Psoas muscle (tissue), 8 donors: ENCODE measurements around the gene KCNAB2. TPM values are rescaled to one million over a fixed set of nuclear protein-coding genes. Genes with fewer than 3 reads are reported as not detected.

Experiments
- ATAC-seq, 4 donors: fragments of 200-7000 bp; cut with Tn5 transposase; one replicate each; pipeline ENCODE4 v1.9.1; 2020; ENCODE audit warnings: moderate library complexity in 3 of 4, mild to moderate bottlenecking in 2 of 4
- DNase-seq, 2 donors: peaks; one replicate each; pipeline ENCODE4 v3.0.0-alpha.2; 2020
- H3K27ac ChIP-seq: fragments of 200-600 bp; one replicate; pipeline ENCODE4 v1.8.0; 2022
- H3K27me3 ChIP-seq, 3 donors: fragments of 200-600 bp in 1 of 3; one replicate each; pipeline versions ENCODE4 v1.6.1 to v1.8.0; 2013 to 2022; ENCODE audit warnings: low read length in 2 of 3, mild to moderate bottlenecking in 2 of 3, moderate library complexity in 1 of 3; ENCODE audit not compliant: insufficient read depth in 3 of 3
- H3K36me3 ChIP-seq, 2 donors: fragments of 200-600 bp in 1 of 2; one replicate each; pipeline versions ENCODE4 v1.6.1 to v1.8.0; 2013 to 2022; ENCODE audit warnings: low read depth in 1 of 2, mild to moderate bottlenecking in 1 of 2, moderate library complexity in 1 of 2; ENCODE audit not compliant: insufficient read depth in 1 of 2
- H3K4me1 ChIP-seq: fragments of 200-600 bp; one replicate; pipeline ENCODE4 v1.8.0; 2022
- H3K4me3 ChIP-seq: fragments of 200-600 bp; one replicate; pipeline ENCODE4 v1.8.0; 2022; ENCODE audit warnings: mild to moderate bottlenecking
- H3K9me3 ChIP-seq: fragments of 200-600 bp; one replicate; pipeline ENCODE4 v1.8.0; 2022
- CTCF ChIP-seq: fragments of 200-600 bp; IDR thresholded peaks from one replicate; pipeline ENCODE4 v1.8.0; 2022; ENCODE audit warnings: antibody characterized with exemption
- WGBS, 3 donors: extraction: QIAGEN DNeasy Blood & Tissue Kit; methylation state at CpG; one replicate each; pipeline versions ENCODE4 v1.1.6 to v1.1.7; 2013; 5-methylcytosine and 5-hydroxymethylcytosine counted together
- intact Hi-C, 2 donors: fragments of 100-400 bp; cut with DNase I; formaldehyde crosslinking; loops; one replicate each; pipeline versions ENCODE4 v1.11.0 to v1.14.2; 2022
- polyA plus RNA-seq, 3 donors: library from polyadenylated mRNA; stranded (reverse); fragments of 200-250 nt; gene quantifications; one replicate each; pipeline ENCODE4 v1.2.3, GENCODE V29; 2013
- total RNA-seq, 4 donors: library from RNA; stranded (reverse); fragmentation: NEBNext Ultra II Directional in 2 of 4; extraction: Animal tissue kit (Norgen Biotek cat#: 25700) in 2 of 4; gene quantifications; one replicate each; pipeline versions ENCODE4 v1.2.1 to v1.2.4, GENCODE V29; 2021 to 2023
- donor health status: healthy with polysubstance abuse.
- donor health status: DM: no; HTN: no; CAD: no; lungs with moderate emphysema.
- donor health status: Bipolar disorder and iron deficiency.
- donor health status: healthy.
- donor health status: DM: yes; HTN: yes; CAD: no.
- donor health status: DM: no; HTN: no; CAD: no.
- donor health status: DM: no; HTN: no; CAD: no.
- donor health status: DM: yes; HTN: yes; CAD: no.

The KCNAB2 gene
- total and polyA plus RNA-seq, 7 donors = 0.86 to 8.8 (median 2.1) TPM

DNA sequence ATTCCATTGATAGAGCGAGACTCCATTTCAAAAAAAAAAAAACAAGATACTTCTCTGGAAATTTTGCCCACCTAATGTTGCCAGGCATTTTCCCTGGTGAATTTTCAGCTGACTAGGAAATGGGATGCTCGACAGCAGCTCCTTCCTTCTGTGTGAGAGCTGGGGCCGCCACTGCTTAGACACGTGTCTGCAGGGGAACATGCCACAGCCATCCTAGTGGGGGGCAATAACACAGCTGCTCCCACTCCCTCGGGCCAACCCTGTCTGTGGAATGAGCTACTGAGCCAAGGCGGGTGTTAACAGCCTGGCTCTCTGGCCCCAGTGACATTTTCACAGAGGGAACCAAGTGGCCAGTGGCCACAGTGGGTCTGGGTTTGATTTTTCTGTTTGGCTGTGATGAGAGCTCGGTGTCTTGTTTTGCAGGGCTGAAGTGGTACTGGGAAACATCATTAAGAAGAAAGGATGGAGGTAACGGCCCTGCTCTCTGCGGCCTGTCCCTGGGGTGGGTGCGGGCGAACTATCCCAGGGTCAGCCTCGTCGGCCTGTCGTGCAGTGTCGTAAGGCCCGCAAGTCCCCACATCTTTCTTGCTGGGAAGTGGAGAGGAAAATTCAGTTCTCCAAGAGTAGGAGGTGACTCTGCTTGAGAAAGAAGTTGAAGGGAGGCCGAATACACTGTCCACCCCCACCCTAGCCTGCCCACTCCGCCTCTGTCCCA lies 39.2 kb downstream of the KCNAB2 start:
- no peak for DNase-seq
- intact Hi-C loops = no loop called here

DNA sequence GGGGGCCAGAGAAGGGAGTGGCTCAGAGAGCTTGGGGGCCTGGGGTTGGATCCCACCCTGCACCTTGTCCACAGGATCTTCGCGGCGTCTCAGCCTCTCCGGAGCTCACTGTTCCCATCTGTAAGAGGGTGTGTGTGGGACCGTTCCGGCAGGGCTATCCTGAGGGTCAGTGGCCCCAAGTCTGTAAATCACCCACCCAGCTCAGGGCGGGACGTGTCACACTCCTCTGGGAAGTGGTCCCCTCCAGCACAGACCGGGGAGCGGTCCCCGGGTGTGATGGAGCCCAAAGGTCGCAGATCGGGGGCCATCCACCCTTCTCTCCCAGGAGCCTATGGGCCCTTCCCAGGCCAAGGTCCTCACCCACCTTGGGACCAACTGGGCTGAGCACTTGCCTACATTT lies 40.0 kb downstream of the KCNAB2 start:
- no peak for ATAC-seq
- TF ChIP-seq CTCF = no peak
- intact Hi-C loops = no loop called here
- Histone ChIP-seq H3K36me3 (no peaks in the 10 kb centered on the region), H3K27me3 (peaks cover 0 to 34% (median 16%) of the 10 kb centered on the region in 3 donors), H3K9me3 (no peaks in the 10 kb centered on the region), H3K4me1 (no peaks in the 10 kb centered on the region), H3K27ac (no peak overlapping the region), H3K4me3 (no peak overlapping the region)
- 92 to 94% (median 94%) methylated on average over 13 of the region's 13 CpGs for WGBS, 3 donors
- DNase-seq = no peak

More for the DNA sequence above, 39.2 kb downstream of the KCNAB2 start:
- no peaks in the 10 kb centered on the region for H3K4me1 ChIP-seq
- no peaks in the 10 kb centered on the region for H3K36me3 ChIP-seq
- no peaks in the 10 kb centered on the region for H3K9me3 ChIP-seq
- TF ChIP-seq CTCF = no peak
- no peak overlapping the region for H3K27ac ChIP-seq
- no peak overlapping the region for H3K4me3 ChIP-seq
- H3K27me3 ChIP-seq = peaks cover 0 to 41% (median 14%) of the 10 kb centered on the region in 3 donors
- WGBS, 3 donors = 50 to 63% (median 53%) methylated on average over 18 of the region's 18 CpGs
- no peak for ATAC-seq

DNA sequence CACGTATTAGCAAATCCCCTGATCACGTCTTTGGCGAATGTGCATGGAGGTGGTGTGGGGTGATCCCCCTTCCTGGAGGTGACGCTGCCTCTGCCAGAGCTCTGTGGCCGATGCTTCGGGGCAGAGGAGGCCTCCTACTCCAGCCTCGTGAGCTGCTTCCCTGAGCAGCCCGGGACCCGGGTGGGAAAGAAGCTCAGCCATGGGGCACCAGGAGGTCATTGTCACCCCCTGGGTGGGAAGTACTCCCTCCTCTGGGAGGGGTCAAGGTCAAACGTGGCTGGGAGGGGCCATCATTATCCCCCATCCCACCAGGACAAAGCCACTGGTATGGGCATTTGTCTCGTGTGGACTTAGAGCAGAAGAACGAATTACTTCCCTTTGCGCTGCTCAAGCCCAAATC lies 40.7 kb downstream of the KCNAB2 start:
- no peaks in the 10 kb centered on the region for H3K36me3 ChIP-seq
- H3K27me3 ChIP-seq = peaks cover 0 to 34% (median 16%) of the 10 kb centered on the region in 3 donors
- H3K4me1 ChIP-seq = no peaks in the 10 kb centered on the region
- DNase-seq (no peak), ATAC-seq (no peak)
- intact Hi-C loops = no loop called here
- WGBS, 3 donors = 76 to 77% (median 77%) methylated on average over 12 to 13 of the region's 13 CpGs
- no peak overlapping the region for H3K27ac ChIP-seq
- no peak for TF ChIP-seq CTCF
- H3K4me3 ChIP-seq = no peak overlapping the region
- no peaks in the 10 kb centered on the region for H3K9me3 ChIP-seq

DNA sequence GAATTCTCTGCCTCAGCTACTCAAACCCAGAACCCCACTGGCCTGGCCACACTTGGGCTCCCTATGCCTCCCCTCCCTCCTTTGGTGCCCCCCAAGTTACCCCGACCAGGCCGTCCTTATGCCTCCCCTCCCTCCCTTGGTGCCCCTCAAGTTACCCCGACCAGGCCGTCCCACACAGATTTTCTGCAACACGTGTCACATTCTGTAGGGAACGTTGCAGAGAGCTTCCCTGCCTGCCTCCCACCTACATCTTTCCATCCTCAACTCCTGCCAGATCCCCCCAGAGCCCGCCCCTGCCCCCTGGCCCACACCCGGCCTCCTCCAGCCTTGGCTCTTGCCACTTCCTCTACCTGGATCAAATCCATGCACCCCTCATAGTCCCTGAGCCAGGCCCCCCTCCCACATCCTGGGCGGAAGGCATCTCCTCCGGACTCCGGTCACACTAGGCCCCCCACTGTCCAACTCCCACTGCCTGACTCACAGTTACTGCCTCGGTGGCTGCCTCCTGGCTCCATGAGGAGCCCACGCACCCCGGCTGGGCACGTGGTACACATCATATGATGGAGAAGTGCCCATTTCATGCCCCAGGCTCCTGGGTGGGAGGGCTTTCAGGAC lies 41.2 kb downstream of the KCNAB2 start:
- no peak overlapping the region for H3K4me3 ChIP-seq
- WGBS, 3 donors = 59 to 68% (median 65%) methylated on average over 14 to 15 of the region's 15 CpGs
- TF ChIP-seq CTCF = no peak
- H3K27ac ChIP-seq = no peak overlapping the region
- intact Hi-C loops = no loop called here
- no peaks in the 10 kb centered on the region for H3K4me1 ChIP-seq
- no peak for DNase-seq
- no peaks in the 10 kb centered on the region for H3K9me3 ChIP-seq
- ATAC-seq = no peak
- peaks cover 0 to 36% (median 13%) of the 10 kb centered on the region in 3 donors for H3K27me3 ChIP-seq
- H3K36me3 ChIP-seq = no peaks in the 10 kb centered on the region
